Measurements from ENCODE around the gene SORCS1. TPM values are rescaled to one million over a fixed set of nuclear protein-coding genes. Genes with fewer than 3 reads are reported as not detected.

The SORCS1 gene
- total RNA-seq, 2 donors from 2014 or later = 0.23 to 14.4 TPM

DNA sequence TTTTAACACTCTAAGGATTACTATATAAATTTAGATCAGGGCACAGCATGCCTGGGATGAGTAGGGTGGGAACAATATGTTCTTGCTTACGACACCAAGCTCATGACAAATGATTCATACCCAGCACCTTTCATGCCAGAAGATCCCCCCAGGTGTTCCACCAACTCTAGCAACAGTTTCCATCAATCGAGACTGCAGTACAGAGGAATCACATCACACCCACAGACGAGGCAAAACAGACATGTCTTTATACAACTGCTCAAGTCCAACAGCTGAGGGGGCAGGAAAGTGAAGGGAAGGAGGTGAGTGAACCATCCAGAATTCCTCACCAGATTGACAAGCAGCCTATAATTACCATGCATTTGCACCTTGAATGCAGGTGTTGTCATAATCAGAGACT, 3.6 kb downstream of the SORCS1 start:
- WGBS = 35% methylated on average over 3 of the region's 3 CpGs
- Histone ChIP-seq H3K27ac (no peak overlapping the region), H3K4me3 (no peak overlapping the region), H3K4me1 (replicated peaks) (no peaks in the 10 kb centered on the region), H3K36me3 (no peaks in the 10 kb centered on the region), H3K27me3 (replicated peaks; ENCODE audit: insufficient read depth) (peaks cover 11% of the 10 kb centered on the region), H3K9me3 (no peaks in the 10 kb centered on the region)
- TF ChIP-seq POLR2A (IDR thresholded peaks at IDR 0.05) = no peak
- no peak for TF ChIP-seq POLR2AphosphoS5 (IDR thresholded peaks at IDR 0.05)
- TF ChIP-seq, protein P1, sequence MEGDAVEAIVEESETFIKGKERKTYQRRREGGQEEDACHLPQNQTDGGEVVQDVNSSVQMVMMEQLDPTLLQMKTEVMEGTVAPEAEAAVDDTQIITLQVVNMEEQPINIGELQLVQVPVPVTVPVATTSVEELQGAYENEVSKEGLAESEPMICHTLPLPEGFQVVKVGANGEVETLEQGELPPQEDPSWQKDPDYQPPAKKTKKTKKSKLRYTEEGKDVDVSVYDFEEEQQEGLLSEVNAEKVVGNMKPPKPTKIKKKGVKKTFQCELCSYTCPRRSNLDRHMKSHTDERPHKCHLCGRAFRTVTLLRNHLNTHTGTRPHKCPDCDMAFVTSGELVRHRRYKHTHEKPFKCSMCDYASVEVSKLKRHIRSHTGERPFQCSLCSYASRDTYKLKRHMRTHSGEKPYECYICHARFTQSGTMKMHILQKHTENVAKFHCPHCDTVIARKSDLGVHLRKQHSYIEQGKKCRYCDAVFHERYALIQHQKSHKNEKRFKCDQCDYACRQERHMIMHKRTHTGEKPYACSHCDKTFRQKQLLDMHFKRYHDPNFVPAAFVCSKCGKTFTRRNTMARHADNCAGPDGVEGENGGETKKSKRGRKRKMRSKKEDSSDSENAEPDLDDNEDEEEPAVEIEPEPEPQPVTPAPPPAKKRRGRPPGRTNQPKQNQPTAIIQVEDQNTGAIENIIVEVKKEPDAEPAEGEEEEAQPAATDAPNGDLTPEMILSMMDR (IDR thresholded peaks at IDR 0.05) = no peak
- DNase-seq (ENCODE audit: low spot score) = no peak
- intact Hi-C loops (cut with DNase I) = no loop called here

DNA sequence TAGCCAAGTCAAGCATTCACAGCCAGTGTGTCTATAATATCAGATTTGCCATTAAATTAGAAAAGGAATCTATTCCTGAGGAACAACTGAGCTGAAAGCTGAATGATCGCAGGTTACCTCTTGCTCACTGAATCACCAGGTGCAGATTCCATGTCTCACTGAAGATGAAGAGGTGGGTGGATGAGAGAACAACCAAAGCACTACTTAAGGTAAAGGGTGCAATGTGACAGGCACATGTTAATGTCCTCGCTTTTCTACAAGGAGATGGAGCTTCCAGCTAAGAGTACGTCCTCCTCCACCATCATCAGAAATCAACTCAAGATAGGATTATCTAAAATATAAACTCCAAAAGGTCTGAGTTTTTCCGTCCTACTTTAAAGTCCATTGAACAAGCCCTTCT, 4.6 kb downstream of the SORCS1 start:
- DNase-seq (ENCODE audit: low spot score) = no peak
- Histone ChIP-seq H3K27ac (no peak overlapping the region), H3K36me3 (no peaks in the 10 kb centered on the region), H3K27me3 (replicated peaks; ENCODE audit: insufficient read depth) (peaks cover 8% of the 10 kb centered on the region), H3K4me3 (no peak overlapping the region), H3K4me1 (replicated peaks) (no peaks in the 10 kb centered on the region), H3K9me3 (no peaks in the 10 kb centered on the region)
- intact Hi-C loops (cut with DNase I) = no loop called here
- no peak for TF ChIP-seq POLR2A (IDR thresholded peaks at IDR 0.05)
- TF ChIP-seq POLR2AphosphoS5 (IDR thresholded peaks at IDR 0.05) = no peak
- TF ChIP-seq, protein P1 (IDR thresholded peaks at IDR 0.05) = no peak
- WGBS = 91% methylated on average over 4 of the region's 4 CpGs

DNA sequence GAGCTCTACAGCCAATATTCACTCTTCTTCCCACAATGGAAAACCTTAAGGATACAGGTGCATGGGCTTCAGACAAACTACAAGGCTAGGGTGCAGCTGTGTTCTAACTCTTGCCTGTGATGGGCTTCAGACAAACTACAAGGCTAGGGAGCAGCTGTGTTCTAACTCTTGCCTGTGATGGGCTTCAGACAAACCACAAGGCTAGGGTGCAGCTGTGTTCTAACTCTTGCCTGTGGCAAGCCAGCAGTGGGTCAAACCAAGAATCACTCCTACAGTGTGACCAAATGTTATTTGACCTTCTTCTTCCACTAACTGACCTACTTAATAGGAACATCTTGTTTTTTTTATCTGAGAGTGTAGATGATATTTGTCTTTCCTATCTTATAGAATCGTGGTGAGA, 7.4 kb downstream of the SORCS1 start:
- H3K4me1 ChIP-seq (replicated peaks) = no peaks in the 10 kb centered on the region
- H3K9me3 ChIP-seq = no peaks in the 10 kb centered on the region
- intact Hi-C loops (cut with DNase I) = no loop called here

DNA sequence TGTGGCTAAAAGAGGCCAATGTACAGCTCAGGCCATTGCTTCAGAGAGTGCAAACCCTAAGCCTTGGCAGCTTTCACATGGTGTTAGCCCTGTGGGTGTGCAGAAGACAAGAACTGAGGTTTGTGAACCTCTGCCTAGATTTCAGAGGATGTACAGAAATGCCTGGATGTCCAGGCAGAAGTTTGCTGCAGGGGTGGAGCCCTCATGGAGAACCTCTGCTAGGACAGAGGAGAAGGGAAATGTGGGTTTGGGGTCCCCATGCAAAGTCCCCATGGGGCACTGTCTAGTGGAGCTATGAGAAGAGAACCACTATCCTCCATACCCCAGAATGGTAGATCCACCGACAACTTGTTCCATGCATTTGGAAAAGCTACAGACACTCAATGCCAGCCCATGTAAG, 12.4 kb downstream of the SORCS1 start:
- no peak for DNase-seq (ENCODE audit: low spot score)
- Histone ChIP-seq H3K4me3 (no peak overlapping the region), H3K27me3 (replicated peaks; ENCODE audit: insufficient read depth) (no peaks in the 10 kb centered on the region), H3K27ac (no peak overlapping the region), H3K4me1 (replicated peaks) (no peaks in the 10 kb centered on the region), H3K9me3 (no peaks in the 10 kb centered on the region), H3K36me3 (no peaks in the 10 kb centered on the region)
- 100% methylated on average over 1 of the region's 1 CpG for WGBS
- intact Hi-C loops (cut with DNase I) = no loop called here
- TF ChIP-seq, protein P1 (IDR thresholded peaks at IDR 0.05) = no peak
- TF ChIP-seq POLR2A (IDR thresholded peaks at IDR 0.05) (no peak), POLR2AphosphoS5 (IDR thresholded peaks at IDR 0.05) (no peak)

More for the DNA sequence above, 7.4 kb downstream of the SORCS1 start:
- no peak for DNase-seq (ENCODE audit: low spot score)
- TF ChIP-seq POLR2AphosphoS5 (IDR thresholded peaks at IDR 0.05) = no peak
- TF ChIP-seq POLR2A (IDR thresholded peaks at IDR 0.05) = no peak
- TF ChIP-seq, protein P1 (IDR thresholded peaks at IDR 0.05) = no peak
- 66% methylated on average over 1 of the region's 1 CpG for WGBS
- Histone ChIP-seq H3K36me3 (no peaks in the 10 kb centered on the region), H3K27ac (no peak overlapping the region), H3K4me3 (no peak overlapping the region), H3K27me3 (replicated peaks; ENCODE audit: insufficient read depth) (no peaks in the 10 kb centered on the region)

DNA sequence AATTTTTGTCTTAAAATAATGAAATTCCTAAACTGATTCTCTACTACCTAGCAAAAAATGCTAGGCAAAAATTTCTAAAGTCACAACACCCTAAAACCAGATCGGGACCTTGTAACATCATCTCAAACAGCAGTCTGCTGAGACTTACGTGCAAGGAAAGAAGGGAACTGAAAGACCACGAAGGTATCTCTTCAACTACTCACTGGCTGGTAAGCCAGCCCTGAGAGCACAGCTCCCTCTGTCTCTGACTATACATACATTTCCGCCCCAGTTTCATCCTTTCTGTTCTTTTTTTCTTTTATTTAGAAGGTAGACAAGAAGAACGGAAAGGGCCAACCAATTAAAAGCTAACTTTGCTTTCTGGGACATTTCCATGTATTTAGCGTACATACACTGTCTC, 15.6 kb downstream of the SORCS1 start:
- TF ChIP-seq POLR2A (IDR thresholded peaks at IDR 0.05) = no peak
- TF ChIP-seq POLR2AphosphoS5 (IDR thresholded peaks at IDR 0.05) = no peak
- TF ChIP-seq, protein P1 (IDR thresholded peaks at IDR 0.05) = no peak
- H3K36me3 ChIP-seq = no peaks in the 10 kb centered on the region
- WGBS = 91% methylated on average over 6 of the region's 6 CpGs
- DNase-seq (ENCODE audit: low spot score) = no peak
- H3K4me3 ChIP-seq = no peak overlapping the region
- H3K4me1 ChIP-seq (replicated peaks) = no peaks in the 10 kb centered on the region
- H3K27me3 ChIP-seq (replicated peaks; ENCODE audit: insufficient read depth) = no peaks in the 10 kb centered on the region
- H3K27ac ChIP-seq = no peak overlapping the region
- intact Hi-C loops (cut with DNase I) = no loop called here
- no peaks in the 10 kb centered on the region for H3K9me3 ChIP-seq

All from prostate gland (tissue), 2 donors.